ENCODE data around the gene ANKRD42. TPM values are rescaled to one million over a fixed set of nuclear protein-coding genes. Genes with fewer than 3 reads are reported as not detected.

ANKRD42 gene
- total RNA-seq, 1 donor from 2014 or later: 4.0 TPM

- intact Hi-C loops (cut with micrococcal nuclease): no loop called here
- Mint-ChIP-seq H3K36me3 (ENCODE audit: low read depth) (peaks cover 50% of the 10 kb centered on the region), H3K27ac (no peak overlapping the region), H3K9me3 (peaks cover 9% of the 10 kb centered on the region), H3K4me1 (peaks cover 7% of the 10 kb centered on the region), H3K4me3 (no peak overlapping the region), H3K27me3 (no peaks in the 10 kb centered on the region)
- no peak for DNase-seq
Measured at GRCh38 chr11:83272627-83273026, 79.1 kb downstream of the ANKRD42 start.

- H3K4me1 Mint-ChIP-seq: peaks cover 7% of the 10 kb centered on the region
- no peaks in the 10 kb centered on the region for H3K27me3 Mint-ChIP-seq
- no peak overlapping the region for H3K4me3 Mint-ChIP-seq
- DNase-seq: no peak
- peaks cover 36% of the 10 kb centered on the region for H3K36me3 Mint-ChIP-seq (ENCODE audit: low read depth)
- H3K9me3 Mint-ChIP-seq: peaks cover 9% of the 10 kb centered on the region
- no peak overlapping the region for H3K27ac Mint-ChIP-seq
- intact Hi-C loops (cut with micrococcal nuclease): no loop called here
Measured at GRCh38 chr11:83275888-83276641, 82.6 kb downstream of the ANKRD42 start.

- intact Hi-C loops (cut with micrococcal nuclease): no loop called here
- Mint-ChIP-seq H3K4me3 (no peak overlapping the region), H3K4me1 (peaks cover 7% of the 10 kb centered on the region), H3K27ac (no peak overlapping the region), H3K9me3 (no peaks in the 10 kb centered on the region), H3K27me3 (no peaks in the 10 kb centered on the region), H3K36me3 (ENCODE audit: low read depth) (peaks cover 23% of the 10 kb centered on the region)
- no peak for DNase-seq
Measured at GRCh38 chr11:83278351-83278750, 84.8 kb downstream of the ANKRD42 start.

- Mint-ChIP-seq H3K4me1 (peaks cover 18% of the 10 kb centered on the region), H3K27ac (no peak overlapping the region), H3K27me3 (no peaks in the 10 kb centered on the region), H3K9me3 (no peaks in the 10 kb centered on the region), H3K36me3 (ENCODE audit: low read depth) (peaks cover 27% of the 10 kb centered on the region), H3K4me3 (no peak overlapping the region)
- intact Hi-C loops (cut with micrococcal nuclease): loop anchor here (10.0 kb wide), 1 partner anchor 285 kb away; no protein-coding TSS in a partner anchor
- DNase-seq: no peak
Measured at GRCh38 chr11:83280256-83280655, 86.7 kb downstream of the ANKRD42 start.

GRCh38 chr11:83282084-83282716 lies 88.7 kb downstream of the ANKRD42 start:
- Mint-ChIP-seq H3K9me3 (peaks cover 5% of the 10 kb centered on the region), H3K36me3 (ENCODE audit: low read depth) (peaks cover 21% of the 10 kb centered on the region), H3K4me3 (no peak overlapping the region), H3K27me3 (no peaks in the 10 kb centered on the region), H3K27ac (no peak overlapping the region), H3K4me1 (peaks cover 24% of the 10 kb centered on the region)
- intact Hi-C loops (cut with micrococcal nuclease): loop anchor here (10.0 kb wide), 1 partner anchor 287 kb away; no protein-coding TSS in a partner anchor
- DNase-seq: no peak

- Mint-ChIP-seq H3K9me3 (peaks cover 7% of the 10 kb centered on the region), H3K4me3 (peak overlapping the region; percentile 99), H3K27ac (peak overlapping the region; percentile 99), H3K27me3 (peaks cover 10% of the 10 kb centered on the region), H3K4me1 (peaks cover 24% of the 10 kb centered on the region), H3K36me3 (ENCODE audit: low read depth) (peaks cover 14% of the 10 kb centered on the region)
- DNase-seq: no peak
- intact Hi-C loops (cut with micrococcal nuclease): loop anchor here (10.0 kb wide), 1 partner anchor 290 kb away; no protein-coding TSS in a partner anchor
Measured at GRCh38 chr11:83284501-83285150, 91.1 kb downstream of the ANKRD42 start.

GRCh38 chr11:83285151-83285770 lies 91.7 kb downstream of the ANKRD42 start:
- intact Hi-C loops (cut with micrococcal nuclease): loop anchor here (10.0 kb wide), 1 partner anchor 290 kb away; no protein-coding TSS in a partner anchor
- DNase-seq: no peak
- Mint-ChIP-seq H3K9me3 (peaks cover 7% of the 10 kb centered on the region), H3K27ac (peak overlapping the region; percentile 99), H3K4me1 (peaks cover 24% of the 10 kb centered on the region), H3K27me3 (peaks cover 10% of the 10 kb centered on the region), H3K4me3 (peak overlapping the region; percentile 99), H3K36me3 (ENCODE audit: low read depth) (peaks cover 11% of the 10 kb centered on the region)

GRCh38 chr11:83285771-83286528 lies 92.4 kb downstream of the ANKRD42 start, which contains the start of gene CCDC90B:
TSS of gene CCDC90B (minus strand) at chr11:83286367. CDS start at chr11:83285972, 395 bp downstream.
- intact Hi-C loops (cut with micrococcal nuclease): loop anchor here (1.0 to 10.0 kb wide), 5 partner anchors 93 to 385 kb away; partner anchors contain the start of genes ANKRD42, DDIAS and RAB30
- H3K4me1 Mint-ChIP-seq: peaks cover 20% of the 10 kb centered on the region
- peaks cover 11% of the 10 kb centered on the region for H3K27me3 Mint-ChIP-seq
- H3K36me3 Mint-ChIP-seq (ENCODE audit: low read depth): peaks cover 8% of the 10 kb centered on the region
- peaks cover 7% of the 10 kb centered on the region for H3K9me3 Mint-ChIP-seq
- peak; percentile 97 for DNase-seq
- H3K4me3 Mint-ChIP-seq: peak within 1 kb of the TSS; percentile 99
- H3K27ac Mint-ChIP-seq: peak within 1 kb of the TSS; percentile 99

GRCh38 chr11:83287631-83288030 lies 94.1 kb downstream of the ANKRD42 start:
- peaks cover 4% of the 10 kb centered on the region for H3K36me3 Mint-ChIP-seq (ENCODE audit: low read depth)
- intact Hi-C loops (cut with micrococcal nuclease): loop anchor here (10.0 kb wide), 1 partner anchor 293 kb away; no protein-coding TSS in a partner anchor
- H3K9me3 Mint-ChIP-seq: peaks cover 7% of the 10 kb centered on the region
- peaks cover 18% of the 10 kb centered on the region for H3K4me1 Mint-ChIP-seq
- no peak for DNase-seq
- H3K27me3 Mint-ChIP-seq: peaks cover 16% of the 10 kb centered on the region
- no peak overlapping the region for H3K27ac Mint-ChIP-seq
- no peak overlapping the region for H3K4me3 Mint-ChIP-seq

GRCh38 chr11:83292709-83293456 lies 99.4 kb downstream of the ANKRD42 start:
- peak overlapping the region; percentile 60 for H3K4me3 Mint-ChIP-seq
- no peaks in the 10 kb centered on the region for H3K9me3 Mint-ChIP-seq
- peak; percentile 81 for DNase-seq
- H3K4me1 Mint-ChIP-seq: peaks cover 2% of the 10 kb centered on the region
- no peaks in the 10 kb centered on the region for H3K36me3 Mint-ChIP-seq (ENCODE audit: low read depth)
- peaks cover 27% of the 10 kb centered on the region for H3K27me3 Mint-ChIP-seq
- intact Hi-C loops (cut with micrococcal nuclease): loop anchor here (1.0 to 5.0 kb wide), 2 partner anchors 429 to 527 kb away; no protein-coding TSS in a partner anchor
- H3K27ac Mint-ChIP-seq: no peak overlapping the region

- Mint-ChIP-seq H3K36me3 (ENCODE audit: low read depth) (no peaks in the 10 kb centered on the region), H3K27me3 (peaks cover 24% of the 10 kb centered on the region), H3K9me3 (no peaks in the 10 kb centered on the region), H3K4me3 (no peak overlapping the region), H3K27ac (no peak overlapping the region), H3K4me1 (peaks cover 2% of the 10 kb centered on the region)
- intact Hi-C loops (cut with micrococcal nuclease): loop anchor here (1.0 to 5.0 kb wide), 2 partner anchors 429 to 527 kb away; no protein-coding TSS in a partner anchor
- DNase-seq: no peak
Measured at GRCh38 chr11:83293457-83293774, 99.9 kb downstream of the ANKRD42 start.

GRCh38 chr11:83294208-83294607 lies 100.7 kb downstream of the ANKRD42 start:
- Mint-ChIP-seq H3K9me3 (no peaks in the 10 kb centered on the region), H3K4me3 (no peak overlapping the region), H3K27ac (no peak overlapping the region), H3K36me3 (ENCODE audit: low read depth) (no peaks in the 10 kb centered on the region), H3K27me3 (peaks cover 17% of the 10 kb centered on the region), H3K4me1 (peaks cover 2% of the 10 kb centered on the region)
- intact Hi-C loops (cut with micrococcal nuclease): loop anchor here (5.0 kb wide), 1 partner anchor 428 kb away; no protein-coding TSS in a partner anchor
- no peak for DNase-seq
